IMR-90 (cell line): ENCODE data around the gene ALOX12B. TPM values are rescaled to one million over a fixed set of nuclear protein-coding genes. Genes with fewer than 3 reads are reported as not detected.

Source experiments
- ATAC-seq: fragments of 200-7000 bp; cut with Tn5 transposase; 2 replicates; pipeline ENCODE4 v1.9.1; 2020; ENCODE audit warnings: low read depth, mild to moderate bottlenecking, moderate library complexity
- BruUV-seq: library from RNA; stranded (reverse); fragments of 400-500 nt; replicated peaks from 2 replicates; lab custom pipeline; 2021; lab: Mats Ljungman, UMichigan
- CTCF ChIA-PET: fragments of 300-600 bp; formaldehyde crosslinking; extraction: SDS; loops from one replicate; lab custom pipeline; 2021; ENCODE audit warnings: antibody characterized with exemption; lab: Yijun Ruan, JAX
- POLR2A ChIA-PET: fragments of 300-600 bp; sonication (Branson Sonifier 250); formaldehyde crosslinking; loops from one replicate; lab custom pipeline; 2022; ENCODE audit warnings: antibody characterized with exemption; ENCODE audit not compliant: unreplicated experiment; lab: Charles Lee
- DNase-seq: peaks from one replicate; pipeline ENCODE4 v3.0.0; 2013
- H2AFZ ChIP-seq: replicated peaks from 2 replicates; pipeline ENCODE3; 2013; ENCODE audit warnings: low read length, mild to moderate bottlenecking; ENCODE audit not compliant: poor library complexity
- H2AK5ac ChIP-seq: 2 replicates; pipeline ENCODE4 v1.6.1; 2013; ENCODE audit warnings: low read depth, low read length, inconsistent platforms
- H2AK9ac ChIP-seq: replicated peaks from 2 replicates; pipeline ENCODE3; 2013; ENCODE audit warnings: mild to moderate bottlenecking, low read depth, low read length, moderate library complexity; ENCODE audit not compliant: poor library complexity
- H2BK120ac ChIP-seq: 2 replicates; pipeline ENCODE4 v1.6.1; 2013; ENCODE audit warnings: low read depth, low read length, inconsistent platforms
- H2BK15ac ChIP-seq: 3 replicates; pipeline ENCODE4 v1.6.1; 2013; ENCODE audit warnings: low read depth, low read length, inconsistent platforms
- H2BK20ac ChIP-seq: 2 replicates; pipeline ENCODE4 v1.6.1; 2013; ENCODE audit warnings: low read depth, mild to moderate bottlenecking, inconsistent platforms, low read length, moderate library complexity
- H2BK5ac ChIP-seq: 2 replicates; pipeline ENCODE4 v1.6.1; 2013; ENCODE audit warnings: mild to moderate bottlenecking, low read depth, low read length, inconsistent platforms; ENCODE audit not compliant: poor library complexity, severe bottlenecking
- H3K14ac ChIP-seq: replicated peaks from 2 replicates; pipeline ENCODE4 v1.6.1; 2013; ENCODE audit warnings: low read depth, low read length, inconsistent platforms
- H3K18ac ChIP-seq: 2 replicates; pipeline ENCODE4 v1.6.1; 2013; ENCODE audit warnings: low read depth, low read length, control low read depth
- H3K23ac ChIP-seq: 2 replicates; pipeline ENCODE4 v1.6.1; 2013; ENCODE audit warnings: low read depth, low read length, inconsistent platforms
- H3K27ac ChIP-seq: 2 replicates; pipeline ENCODE4 v1.5.1; 2013; ENCODE audit warnings: mild to moderate bottlenecking, control low read depth, low read length; ENCODE audit not compliant: insufficient read depth
- H3K27me3 ChIP-seq: 2 replicates; pipeline ENCODE4 v1.6.1; 2013; ENCODE audit warnings: low read length; ENCODE audit not compliant: control insufficient read depth, insufficient read depth
- H3K36me3 ChIP-seq: 2 replicates; pipeline ENCODE4 v1.6.1; 2013; ENCODE audit warnings: low read length, mixed read lengths; ENCODE audit not compliant: control insufficient read depth, insufficient read depth
- H3K4ac ChIP-seq: 2 replicates; pipeline ENCODE4 v1.6.1; 2013; ENCODE audit warnings: low read depth, low read length, inconsistent platforms
- H3K4me1 ChIP-seq: 2 replicates; pipeline ENCODE4 v1.6.1; 2013; ENCODE audit warnings: low read length, mixed read lengths; ENCODE audit not compliant: control insufficient read depth, insufficient read depth
- H3K4me2 ChIP-seq: 2 replicates; pipeline ENCODE4 v1.6.1; 2013; ENCODE audit warnings: low read depth, mild to moderate bottlenecking, control low read depth, low read length, moderate library complexity
- H3K4me3 ChIP-seq: 2 replicates; pipeline ENCODE4 v1.5.1; 2013; ENCODE audit warnings: low read depth, mild to moderate bottlenecking, control low read depth, low read length, moderate library complexity; ENCODE audit not compliant: insufficient read depth
- H3K56ac ChIP-seq: 2 replicates; pipeline ENCODE4 v1.6.1; 2013; ENCODE audit warnings: low read length, inconsistent platforms; ENCODE audit not compliant: insufficient read depth; ENCODE audit errors: extremely low read depth
- H3K79me1 ChIP-seq, 2 experiments: 2 replicates each; pipeline ENCODE4 v1.6.1; 2013; ENCODE audit warnings: low read length in 2 of 2, inconsistent platforms in 1 of 2, low read depth in 1 of 2
- H3K9ac ChIP-seq: 2 replicates; pipeline ENCODE4 v1.6.1; 2013; ENCODE audit warnings: low read depth, low read length, control low read depth
- H3K9me1 ChIP-seq: 2 replicates; pipeline ENCODE4 v1.6.1; 2013; ENCODE audit warnings: low read length, inconsistent platforms; ENCODE audit not compliant: insufficient read depth
- H3K9me3 ChIP-seq: 2 replicates; pipeline ENCODE4 v1.6.1; 2013; ENCODE audit warnings: low read length; ENCODE audit not compliant: control insufficient read depth, insufficient read depth
- H4K20me1 ChIP-seq: 2 replicates; pipeline ENCODE4 v1.6.1; 2013; ENCODE audit warnings: low read length, inconsistent platforms; ENCODE audit not compliant: insufficient read depth
- H4K5ac ChIP-seq: 2 replicates; pipeline ENCODE4 v1.6.1; 2013; ENCODE audit warnings: mild to moderate bottlenecking, low read depth, low read length, control low read depth
- H4K8ac ChIP-seq, 2 experiments: 2 replicates each; pipeline ENCODE4 v1.6.1; 2013; ENCODE audit warnings: low read depth in 2 of 2, low read length in 2 of 2, control low read depth in 1 of 2, inconsistent platforms in 1 of 2
- H4K91ac ChIP-seq: 2 replicates; pipeline ENCODE4 v1.6.1; 2013; ENCODE audit warnings: low read depth, low read length, inconsistent platforms; ENCODE audit not compliant: insufficient read depth
- BHLHE40 ChIP-seq: fragments of 150-350 bp; IDR thresholded peaks from 2 replicates; pipeline ENCODE4 v1.6.1; 2016; ENCODE audit warnings: mild to moderate bottlenecking, low read depth, low read length
- CEBPB ChIP-seq: IDR thresholded peaks from 2 replicates; pipeline ENCODE4 v1.6.1; 2012; ENCODE audit warnings: low read depth, low read length, improper control_type of control experiment
- CHD1 ChIP-seq: IDR thresholded peaks from 2 replicates; pipeline ENCODE4 v1.6.1; 2012; ENCODE audit warnings: low read depth, low read length, improper control_type of control experiment
- CTCF ChIP-seq: conservative IDR thresholded peaks from 2 replicates; pipeline ENCODE4 v1.5.1; 2012; ENCODE audit warnings: mild to moderate bottlenecking, low read depth, low read length, improper control_type of control experiment
- ELK1 ChIP-seq: fragments of 150-350 bp; IDR thresholded peaks from 2 replicates; pipeline ENCODE4 v1.6.1; 2016; ENCODE audit warnings: low read depth, mild to moderate bottlenecking, low read length, moderate library complexity, borderline replicate concordance
- FOS ChIP-seq: fragments of 150-350 bp; IDR thresholded peaks from 2 replicates; pipeline ENCODE4 v1.6.1; 2016; ENCODE audit warnings: low read depth, low read length
- MAFK ChIP-seq: IDR thresholded peaks from 2 replicates; pipeline ENCODE4 v1.6.1; 2012; ENCODE audit warnings: low read depth, low read length, improper control_type of control experiment
- MAZ ChIP-seq: IDR thresholded peaks from 2 replicates; pipeline ENCODE4 v1.6.1; 2012; ENCODE audit warnings: low read depth, mild to moderate bottlenecking, low read length, improper control_type of control experiment, moderate library complexity, borderline replicate concordance
- MXI1 ChIP-seq: IDR thresholded peaks from 2 replicates; pipeline ENCODE4 v1.6.1; 2012; ENCODE audit warnings: low read depth, mild to moderate bottlenecking, low read length, moderate library complexity, borderline replicate concordance
- NFE2L2 ChIP-seq: fragments of 150-350 bp; IDR thresholded peaks from 2 replicates; pipeline ENCODE4 v1.6.1; 2016; ENCODE audit warnings: low read depth, mild to moderate bottlenecking, low read length
- RAD21 ChIP-seq: IDR thresholded peaks from 2 replicates; pipeline ENCODE4 v1.6.1; 2012; ENCODE audit warnings: low read length, improper control_type of control experiment
- RCOR1 ChIP-seq: IDR thresholded peaks from 2 replicates; pipeline ENCODE4 v1.6.1; 2012; ENCODE audit warnings: mild to moderate bottlenecking, low read length, improper control_type of control experiment; ENCODE audit not compliant: insufficient replicate concordance
- RFX5 ChIP-seq: IDR thresholded peaks from 2 replicates; pipeline ENCODE4 v1.8.0; 2012; ENCODE audit warnings: low read depth, mild to moderate bottlenecking, low read length, moderate library complexity
- SMC3 ChIP-seq: fragments of 150-350 bp; IDR thresholded peaks from 2 replicates; pipeline ENCODE4 v1.6.1; 2016; ENCODE audit warnings: low read depth, mild to moderate bottlenecking, antibody characterized with exemption, low read length, moderate library complexity
- USF2 ChIP-seq: fragments of 150-350 bp; IDR thresholded peaks from 2 replicates; pipeline ENCODE4 v1.6.1; 2017; ENCODE audit warnings: mild to moderate bottlenecking, antibody characterized with exemption, low read length, low read depth
- WGBS, 2 experiments: methylation state at CpG; one replicate each; pipeline versions ENCODE4 v1.1.5 to v1.1.7; 2013; ENCODE audit warnings: missing lambda C conversion rate in 2 of 2; ENCODE audit not compliant: insufficient read length in 1 of 2; ENCODE audit errors: extremely low coverage in 2 of 2; 5-methylcytosine and 5-hydroxymethylcytosine counted together
- dilution Hi-C: fragments of 300-500 bp; cut with HindIII; formaldehyde crosslinking; loops from one replicate; pipeline ENCODE4 v1.14.3; 2018; ENCODE audit warnings: low sequenced_read_pairs; ENCODE audit not compliant: unreplicated experiment
- in situ Hi-C: fragments of 300-500 bp; cut with MboI; formaldehyde crosslinking; loops from 3 replicates; pipeline ENCODE4 v1.14.3; 2019; ENCODE audit warnings: low sequenced_read_pairs, inconsistent platforms, mixed read lengths
- intact Hi-C: fragments of 100-400 bp; cut with micrococcal nuclease; formaldehyde crosslinking; loops from 2 replicates; pipeline ENCODE4 v1.10.0; 2022
- polyA plus RNA-seq, 3 experiments: library from polyadenylated mRNA; depleted of rRNA; stranded (reverse); fragments of >200 nt; gene quantifications; 2 replicates each; pipeline ENCODE4 v1.2.3, GENCODE V29; 2012; ENCODE audit warnings: low replicate concordance in 1 of 3
- total RNA-seq: library from RNA; depleted of rRNA; stranded (reverse); fragments of >200 nt; gene quantifications from 2 replicates; pipeline ENCODE4 v1.2.3, GENCODE V29; 2012

ALOX12B gene
- total and polyA plus RNA-seq, 2 of the 4 experiments (the other 2 are of a cell fraction): not detected

GRCh38 chr17:8110907-8111306 lies 23.4 kb upstream of the ALOX12B start:
- WGBS, 2 experiments: 77% methylated on average over 4 of the region's 6 CpGs; no CpG with 5 or more reads in 1 of the 2 experiments
- TF ChIP-seq RFX5: no peak
- no peak for TF ChIP-seq BHLHE40
- no peak for TF ChIP-seq CHD1
- TF ChIP-seq CEBPB: no peak
- no peak for TF ChIP-seq USF2
- TF ChIP-seq MAZ: no peak
- no peak for TF ChIP-seq MAFK
- TF ChIP-seq ELK1: no peak
- TF ChIP-seq SMC3: no peak
- no peak for TF ChIP-seq CTCF
- no peak for TF ChIP-seq RAD21
- no peak for TF ChIP-seq FOS
- TF ChIP-seq RCOR1: no peak
- TF ChIP-seq MXI1: no peak
- TF ChIP-seq NFE2L2: no peak
- Histone ChIP-seq H3K4me3 (no peak overlapping the region), H4K5ac (no peak overlapping the region), H3K4me1 (peaks cover 2% of the 10 kb centered on the region; the same call in 1 of the 2 replicates), H4K20me1 (no peaks in the 10 kb centered on the region), H4K8ac (no peak overlapping the region), H2BK120ac (no peak overlapping the region), H3K27me3 (peaks cover 73% of the 10 kb centered on the region), H3K4me2 (no peak overlapping the region), H2BK20ac (no peak overlapping the region), H2AK5ac (no peak overlapping the region), H3K36me3 (no peaks in the 10 kb centered on the region), H4K91ac (no peak overlapping the region), H2BK15ac (no peak overlapping the region), H3K23ac (no peak overlapping the region), H3K27ac (no peak overlapping the region), H2AK9ac (no peak overlapping the region), H3K9me1 (no peaks in the 10 kb centered on the region), H3K9me3 (no peaks in the 10 kb centered on the region), H3K9ac (no peak overlapping the region), H3K56ac (no peak overlapping the region), H3K14ac (no peak overlapping the region), H2AFZ (no peak overlapping the region), H2BK5ac (no peak overlapping the region), H3K79me1 (no peaks in the 10 kb centered on the region), H3K4ac (no peak overlapping the region), H3K18ac (no peak overlapping the region)
- CTCF ChIA-PET: interaction anchor here (0.5 to 1.4 kb wide), 2 partner anchors 8 to 102 kb away, joined by 3 to 7 read pairs; no protein-coding TSS in a partner anchor
- ATAC-seq: no peak
- in situ Hi-C loops: no loop called here
- DNase-seq: no peak
- intact Hi-C loops: no loop called here
- no TSS peak for BruUV-seq
- dilution Hi-C loops: loop anchor here (25.0 kb wide), 1 partner anchor 126 kb away; the partner anchor contains the start of genes CTC1 and PFAS
- POLR2A ChIA-PET: no interaction called here
